Transverse colon (tissue), 4 donors: ENCODE measurements around the gene SDHD. TPM values are rescaled to one million over a fixed set of nuclear protein-coding genes. Genes with fewer than 3 reads are reported as not detected.

ENCODE experiments used
- DNase-seq: peaks from one replicate; pipeline ENCODE4 v3.0.0-alpha.2; 2019
- H3K27ac ChIP-seq, 4 donors: fragments of 200-600 bp; sonication (generic); 2 replicates each; pipeline ENCODE4 v1.5.1; 2016 to 2018; ENCODE audit warnings: inconsistent platforms in 4 of 4
- H3K27me3 ChIP-seq: fragments of 200-600 bp; sonication (generic); 2 replicates; pipeline ENCODE4 v1.5.1; 2017; ENCODE audit warnings: inconsistent platforms
- H3K36me3 ChIP-seq, 4 donors: fragments of 200-600 bp; sonication (generic); 2 replicates each; pipeline ENCODE4 v1.5.1; 2017 to 2019; ENCODE audit warnings: inconsistent platforms in 4 of 4
- H3K4me1 ChIP-seq, 4 donors: fragments of 200-600 bp; sonication (generic); 2 replicates each; pipeline ENCODE4 v1.5.1; 2017 to 2020; ENCODE audit warnings: inconsistent platforms in 4 of 4
- H3K4me3 ChIP-seq, 4 donors: fragments of 200-600 bp; sonication (generic); 1 replicate in 1 of 4; 2 replicates in 3 of 4; pipeline versions ENCODE4 v1.5.1 to v1.6.1; 2017 to 2019; ENCODE audit warnings: inconsistent platforms in 4 of 4
- H3K9me3 ChIP-seq, 2 donors: fragments of 200-600 bp; sonication (generic); 2 replicates each; pipeline ENCODE4 v1.5.1; 2017 to 2019; ENCODE audit warnings: inconsistent platforms in 2 of 2
- EP300 ChIP-seq: sonication (generic); formaldehyde crosslinking; IDR thresholded peaks from one replicate; pipeline ENCODE4 v1.6.1; 2017; ENCODE audit warnings: antibody characterized with exemption, low read depth
- POLR2A ChIP-seq: fragments of 450-650 bp; IDR thresholded peaks from one replicate; pipeline ENCODE4 v1.6.1; 2016; ENCODE audit warnings: antibody characterized with exemption, mild to moderate bottlenecking, moderate library complexity
- POLR2AphosphoS5 ChIP-seq, 3 donors: sonication (generic); formaldehyde crosslinking; IDR thresholded peaks; one replicate each; pipeline ENCODE4 v1.6.1; 2016; ENCODE audit warnings: antibody characterized with exemption in 3 of 3
- WGBS, 2 donors: methylation state at CpG; one replicate each; pipeline ENCODE4 v1.1.5; 2018; ENCODE audit warnings: low coverage in 1 of 2; 5-methylcytosine and 5-hydroxymethylcytosine counted together
- in situ Hi-C, 4 donors: fragments of 200-750 bp; cut with MboI; loops; one replicate each; pipeline versions ENCODE4 v1.15.0 to v1.15.1; 2017; ENCODE audit warnings: low sequenced_read_pairs in 3 of 4, low pct_ligation_motif_present in 1 of 4, low pct_unique_long_range_greater_than_20kb in 1 of 4
- intact Hi-C: fragments of 100-400 bp; cut with DNase I; formaldehyde crosslinking; loops from one replicate; pipeline ENCODE4 v1.15.1; 2023; ENCODE audit warnings: low total_unique reads
- total RNA-seq, 4 donors: library from RNA; depleted of rRNA; stranded (reverse); fragments of >200 nt; gene quantifications; one replicate each; pipeline ENCODE4 v1.1.0, GENCODE V29; 2016
- TF ChIP-seq, protein P1 (sequence below), 5 experiments: fragments of 200-600 bp in 3 of 5; fragments of 450-650 bp in 2 of 5; sonication (generic) in 3 of 5; IDR thresholded peaks; 1 replicate in 2 of 5; 2 replicates in 3 of 5; pipeline ENCODE4 v1.5.1; 2016 to 2017; ENCODE audit warnings: antibody characterized with exemption in 5 of 5, inconsistent platforms in 3 of 5, mild to moderate bottlenecking in 2 of 5, moderate library complexity in 1 of 5

The SDHD gene
- total RNA-seq, 4 donors from 2014 or later, result 30.3 to 268 (median 145) TPM

DNA sequence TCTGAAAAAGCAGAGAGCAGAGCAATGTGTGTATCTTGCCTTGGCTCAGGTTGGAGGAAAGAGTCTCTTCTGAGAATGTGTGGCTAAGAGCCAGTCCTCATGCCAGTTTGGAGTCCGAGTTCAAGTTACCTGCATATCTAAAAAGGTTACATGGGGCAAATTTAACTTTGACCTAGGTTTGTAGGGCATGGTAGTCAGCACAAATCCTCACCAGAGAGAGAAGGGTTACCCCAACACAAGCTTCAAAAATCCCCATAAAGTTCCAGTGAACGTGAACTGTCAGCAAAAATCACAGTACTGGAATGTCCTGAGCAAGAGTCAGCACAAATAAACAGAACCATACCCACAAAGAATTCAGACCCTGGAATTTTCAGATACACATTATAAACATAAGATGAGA is 13.8 kb downstream of the SDHD start:
- DNase-seq, result no peak
- H3K36me3 ChIP-seq, result peaks cover 0 to 8% (median 3%) of the 10 kb centered on the region in 4 donors
- H3K9me3 ChIP-seq, result no peaks in the 10 kb centered on the region
- intact Hi-C loops (no loop called here), in situ Hi-C loops (loop anchor here in 1 of 4 donors (25.0 kb wide), 1 partner anchor 187 kb away; no protein-coding TSS in a partner anchor)
- no peak overlapping the region for H3K27ac ChIP-seq
- H3K4me3 ChIP-seq, result no peak overlapping the region
- H3K27me3 ChIP-seq, result no peaks in the 10 kb centered on the region
- no peaks in the 10 kb centered on the region for H3K4me1 ChIP-seq
- WGBS, 2 donors, result 54 to 67% methylated on average over 1 to 2 of the region's 2 CpGs
- TF ChIP-seq, protein P1, sequence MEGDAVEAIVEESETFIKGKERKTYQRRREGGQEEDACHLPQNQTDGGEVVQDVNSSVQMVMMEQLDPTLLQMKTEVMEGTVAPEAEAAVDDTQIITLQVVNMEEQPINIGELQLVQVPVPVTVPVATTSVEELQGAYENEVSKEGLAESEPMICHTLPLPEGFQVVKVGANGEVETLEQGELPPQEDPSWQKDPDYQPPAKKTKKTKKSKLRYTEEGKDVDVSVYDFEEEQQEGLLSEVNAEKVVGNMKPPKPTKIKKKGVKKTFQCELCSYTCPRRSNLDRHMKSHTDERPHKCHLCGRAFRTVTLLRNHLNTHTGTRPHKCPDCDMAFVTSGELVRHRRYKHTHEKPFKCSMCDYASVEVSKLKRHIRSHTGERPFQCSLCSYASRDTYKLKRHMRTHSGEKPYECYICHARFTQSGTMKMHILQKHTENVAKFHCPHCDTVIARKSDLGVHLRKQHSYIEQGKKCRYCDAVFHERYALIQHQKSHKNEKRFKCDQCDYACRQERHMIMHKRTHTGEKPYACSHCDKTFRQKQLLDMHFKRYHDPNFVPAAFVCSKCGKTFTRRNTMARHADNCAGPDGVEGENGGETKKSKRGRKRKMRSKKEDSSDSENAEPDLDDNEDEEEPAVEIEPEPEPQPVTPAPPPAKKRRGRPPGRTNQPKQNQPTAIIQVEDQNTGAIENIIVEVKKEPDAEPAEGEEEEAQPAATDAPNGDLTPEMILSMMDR (IDR thresholded peaks at IDR 0.05), result no peak
- TF ChIP-seq POLR2A (no peak), POLR2AphosphoS5 (IDR thresholded peaks at IDR 0.05) (no peak), EP300 (no peak)

DNA sequence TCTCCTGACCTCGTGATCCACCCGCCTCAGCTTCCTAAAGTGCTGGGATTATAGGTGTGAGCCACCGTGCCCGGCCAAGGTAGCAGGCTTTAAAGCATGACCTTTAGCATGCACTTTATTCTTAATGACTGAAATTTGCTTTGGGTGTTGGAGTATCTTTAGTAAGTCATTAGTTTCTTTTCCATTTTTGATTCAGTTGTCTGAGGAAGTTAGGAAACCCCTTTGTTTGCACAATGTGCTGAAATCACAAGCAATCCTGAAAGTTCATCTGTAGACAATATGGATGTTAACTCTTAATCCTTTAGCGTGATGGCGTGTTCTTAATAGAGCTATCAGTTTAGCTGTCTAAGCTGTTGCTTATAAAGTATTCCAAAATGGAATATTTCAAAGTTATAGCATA is 16.8 kb downstream of the SDHD start:
- Histone ChIP-seq H3K27me3 (no peaks in the 10 kb centered on the region), H3K9me3 (no peaks in the 10 kb centered on the region), H3K27ac (no peak overlapping the region), H3K36me3 (no peaks in the 10 kb centered on the region), H3K4me3 (no peak overlapping the region), H3K4me1 (no peaks in the 10 kb centered on the region)
- in situ Hi-C loops (loop anchor here in 1 of 4 donors (25.0 kb wide), 1 partner anchor 184 kb away; no protein-coding TSS in a partner anchor), intact Hi-C loops (no loop called here)
- DNase-seq, result no peak
- 85 to 92% methylated on average over 2 to 6 of the region's 6 CpGs for WGBS, 2 donors
- TF ChIP-seq POLR2AphosphoS5 (IDR thresholded peaks at IDR 0.05) (no peak), EP300 (no peak), POLR2A (no peak)
- TF ChIP-seq, protein P1 (IDR thresholded peaks at IDR 0.05), result no peak

DNA sequence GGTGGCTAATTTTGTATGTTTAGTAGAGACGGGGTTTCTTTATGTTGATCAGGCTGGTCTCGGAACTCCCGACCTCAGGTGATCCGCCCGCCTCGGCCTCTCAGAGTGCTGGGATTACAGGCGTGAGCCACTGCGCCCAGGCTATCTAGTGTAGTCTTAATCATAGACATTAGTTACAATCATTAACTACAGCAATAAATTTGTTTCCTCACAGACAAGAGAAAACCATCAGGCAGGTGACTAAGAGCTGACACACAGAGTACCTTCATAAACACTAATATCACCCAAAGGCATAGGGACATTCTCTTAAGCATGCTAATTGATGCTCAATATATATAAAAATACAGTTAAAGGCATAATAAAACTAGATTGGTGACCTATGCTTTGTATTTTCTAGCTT is 19.4 kb downstream of the SDHD start:
- no peaks in the 10 kb centered on the region for H3K4me1 ChIP-seq
- intact Hi-C loops, result no loop called here
- H3K4me3 ChIP-seq, result no peak overlapping the region
- WGBS, 2 donors, result 97% methylated on average over 8 of the region's 8 CpGs; no CpG with 5 or more reads in 1 of the 2 donors
- no peak for TF ChIP-seq POLR2A
- TF ChIP-seq EP300, result no peak
- TF ChIP-seq POLR2AphosphoS5 (IDR thresholded peaks at IDR 0.05), result no peak
- TF ChIP-seq, protein P1 (IDR thresholded peaks at IDR 0.05), result no peak
- in situ Hi-C loops, result loop anchor here in 1 of 4 donors (25.0 kb wide), 1 partner anchor 181 kb away; no protein-coding TSS in a partner anchor
- H3K27ac ChIP-seq, result no peak overlapping the region
- DNase-seq, result no peak
- H3K36me3 ChIP-seq, result no peaks in the 10 kb centered on the region
- H3K9me3 ChIP-seq, result no peaks in the 10 kb centered on the region
- H3K27me3 ChIP-seq, result no peaks in the 10 kb centered on the region

DNA sequence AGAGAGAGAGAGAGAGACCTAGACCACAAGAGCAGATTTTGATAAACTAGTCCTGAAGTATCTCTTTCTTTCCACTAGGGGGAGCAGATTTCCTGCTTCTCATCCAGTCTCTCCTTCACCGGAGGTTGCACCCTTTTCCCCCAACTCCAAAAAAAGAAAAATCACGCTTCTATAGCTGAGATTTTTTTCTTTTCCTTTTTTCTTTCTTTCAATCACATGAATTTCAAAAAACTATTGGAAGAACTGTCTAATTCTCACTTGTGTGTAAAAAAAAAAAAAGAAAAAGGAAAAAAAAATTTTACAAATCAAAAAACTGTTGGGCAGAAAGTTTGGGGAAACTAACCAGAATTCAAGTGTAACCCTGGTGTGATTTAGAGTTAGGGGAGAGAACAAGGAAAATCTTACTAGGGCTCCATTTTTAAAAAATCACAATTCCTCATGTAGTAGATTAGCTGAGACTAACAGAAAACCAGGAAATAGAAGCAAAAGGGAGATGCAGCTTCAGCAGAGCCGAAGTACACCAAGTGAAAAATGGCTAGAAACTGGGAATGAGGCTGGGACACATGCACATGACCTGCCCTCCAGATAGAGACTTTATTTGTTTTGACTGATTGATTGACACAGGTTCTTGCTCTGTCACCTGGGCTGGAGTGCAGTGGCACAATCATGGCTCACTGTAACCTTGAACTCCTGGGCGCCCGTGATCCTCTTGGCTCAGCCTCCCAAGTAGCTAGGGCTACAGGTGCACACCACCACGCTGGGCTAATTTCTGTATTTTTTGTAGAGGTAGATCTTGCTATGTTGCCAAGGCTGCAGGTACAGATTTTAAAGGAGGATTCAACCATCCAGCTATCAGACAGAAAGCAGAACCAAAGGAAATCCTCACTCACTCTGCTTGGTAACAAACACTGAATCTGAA is 27.1 kb downstream of the SDHD start:
- 29 to 55% methylated on average over 3 to 6 of the region's 6 CpGs for WGBS, 2 donors
- Histone ChIP-seq H3K9me3 (no peaks in the 10 kb centered on the region), H3K4me3 (no peak overlapping the region), H3K4me1 (peaks cover 0 to 7% (median 0%) of the 10 kb centered on the region in 4 donors), H3K27me3 (no peaks in the 10 kb centered on the region), H3K27ac (no peak overlapping the region), H3K36me3 (no peaks in the 10 kb centered on the region)
- DNase-seq, result no peak
- intact Hi-C loops, result no loop called here
- TF ChIP-seq, protein P1 (IDR thresholded peaks at IDR 0.05), result peak; percentile 68 to 76 (median 69)
- TF ChIP-seq POLR2AphosphoS5 (IDR thresholded peaks at IDR 0.05), result no peak
- TF ChIP-seq EP300, result no peak
- in situ Hi-C loops, result loop anchor here in 2 of 4 donors (10.0 to 25.0 kb wide), 2 partner anchors 61 to 174 kb away; partner anchors contain the start of gene BCO2 (in 2 of the 2)
